GM21447 (cell line): Measurements from ENCODE around the gene ANO5.
"Not testable (repeated sequence)": the region's sequence is repeated elsewhere in the genome, so short reads cannot be mapped to it uniquely, and the experiment has no call there.

Experiments
- ATAC-seq: cut with Tn5 transposase; IDR thresholded peaks from one replicate; pipeline ENCODE4 v1.9.1; 2021; ENCODE audit not compliant: unreplicated experiment

Gene ANO5

DNA sequence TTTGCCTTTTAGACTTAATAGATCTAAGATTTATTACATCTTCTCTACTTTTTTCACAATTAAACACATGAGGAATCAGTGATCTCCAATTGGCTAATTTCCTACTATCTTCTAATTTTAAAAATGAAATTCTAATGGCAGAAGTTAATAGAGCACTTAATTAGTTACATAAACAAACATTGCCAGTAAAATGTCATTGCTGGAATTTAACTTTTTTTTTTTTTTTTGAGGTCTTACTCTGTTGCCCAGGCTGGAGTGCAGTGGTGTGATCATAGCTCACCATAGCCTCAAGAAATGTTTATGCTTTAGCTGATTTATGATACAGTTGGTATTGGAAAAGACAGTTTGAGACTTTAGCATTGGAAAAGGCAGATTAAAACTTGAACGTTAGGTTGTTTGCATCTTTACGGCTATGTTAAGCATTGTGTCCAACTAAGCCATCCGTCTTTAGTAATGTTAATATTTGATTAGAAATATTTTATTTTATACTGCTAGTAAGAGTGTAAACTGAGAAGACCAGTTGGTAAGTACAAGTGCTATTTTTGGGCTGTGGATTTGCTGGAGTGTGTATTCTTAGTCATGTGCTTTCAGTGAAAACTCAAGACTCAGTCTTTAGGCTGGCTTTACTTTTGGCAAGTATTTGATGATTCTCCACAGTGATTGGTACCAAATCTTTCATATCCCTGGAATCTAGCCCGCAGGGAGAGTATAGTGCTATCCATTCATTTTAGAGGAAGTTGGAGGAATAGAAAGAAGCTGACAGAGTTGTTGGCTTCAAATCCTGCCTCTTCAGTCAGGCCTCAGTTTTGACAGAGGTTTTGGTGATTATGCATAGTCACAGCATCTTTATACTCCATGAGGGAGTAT is 4.5 kb downstream of the ANO5 start:
- no peak for ATAC-seq

DNA sequence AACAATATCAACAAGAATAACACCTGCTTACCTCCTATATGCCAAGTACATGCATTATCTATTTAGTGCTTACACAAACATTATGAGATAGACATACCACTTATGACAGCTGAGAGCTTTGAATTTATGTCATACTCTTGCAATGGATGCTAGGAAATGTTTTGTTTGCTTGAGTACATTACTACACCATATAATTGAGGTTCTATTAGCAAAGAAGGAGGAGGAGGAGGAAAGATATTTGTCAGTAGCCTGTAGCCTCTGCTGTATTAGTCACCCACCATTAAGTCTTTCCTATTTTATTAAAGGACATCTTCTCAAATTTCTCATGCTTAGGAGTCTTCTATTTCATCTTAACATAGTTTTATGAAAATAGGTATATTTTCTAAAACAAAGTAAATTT is 6.4 kb downstream of the ANO5 start:
- ATAC-seq: no peak

DNA sequence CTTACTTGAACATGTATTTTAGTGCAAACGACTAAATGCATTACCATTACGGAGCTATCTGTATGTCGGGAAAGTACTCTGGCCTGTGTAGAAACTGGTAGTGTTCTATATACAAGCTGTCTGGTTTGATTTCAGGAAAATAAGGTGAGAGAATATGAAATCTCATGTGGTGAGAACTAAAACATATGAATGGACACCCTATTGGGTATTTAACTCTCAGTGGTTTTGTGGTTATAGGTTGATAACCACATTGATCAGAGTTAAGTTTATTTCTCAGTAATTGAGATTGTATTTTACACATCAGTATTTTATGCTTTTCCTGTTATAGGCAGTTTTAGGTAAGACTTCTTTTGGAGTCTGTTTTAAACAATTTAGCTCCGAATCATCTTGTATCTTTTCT is 10.4 kb downstream of the ANO5 start:
- no peak for ATAC-seq

DNA sequence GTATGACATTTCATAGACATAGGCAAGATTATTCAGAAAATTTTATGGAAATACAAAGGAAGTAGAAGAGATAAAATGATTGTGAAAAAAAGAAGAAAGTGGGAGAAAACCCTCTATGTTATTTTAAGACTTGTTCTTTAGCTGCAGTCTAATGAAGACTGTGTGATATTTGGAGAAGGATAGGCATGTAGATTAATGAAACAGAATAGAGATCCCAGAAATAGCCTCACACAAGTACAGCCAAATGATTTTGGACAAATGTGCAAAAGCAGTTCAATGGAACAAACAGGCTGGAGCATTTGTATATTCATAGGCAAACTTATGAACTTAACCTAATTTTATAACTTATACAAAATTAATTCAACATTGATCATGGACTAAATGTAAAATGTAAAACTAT is 14.3 kb downstream of the ANO5 start:
- ATAC-seq: no peak

DNA sequence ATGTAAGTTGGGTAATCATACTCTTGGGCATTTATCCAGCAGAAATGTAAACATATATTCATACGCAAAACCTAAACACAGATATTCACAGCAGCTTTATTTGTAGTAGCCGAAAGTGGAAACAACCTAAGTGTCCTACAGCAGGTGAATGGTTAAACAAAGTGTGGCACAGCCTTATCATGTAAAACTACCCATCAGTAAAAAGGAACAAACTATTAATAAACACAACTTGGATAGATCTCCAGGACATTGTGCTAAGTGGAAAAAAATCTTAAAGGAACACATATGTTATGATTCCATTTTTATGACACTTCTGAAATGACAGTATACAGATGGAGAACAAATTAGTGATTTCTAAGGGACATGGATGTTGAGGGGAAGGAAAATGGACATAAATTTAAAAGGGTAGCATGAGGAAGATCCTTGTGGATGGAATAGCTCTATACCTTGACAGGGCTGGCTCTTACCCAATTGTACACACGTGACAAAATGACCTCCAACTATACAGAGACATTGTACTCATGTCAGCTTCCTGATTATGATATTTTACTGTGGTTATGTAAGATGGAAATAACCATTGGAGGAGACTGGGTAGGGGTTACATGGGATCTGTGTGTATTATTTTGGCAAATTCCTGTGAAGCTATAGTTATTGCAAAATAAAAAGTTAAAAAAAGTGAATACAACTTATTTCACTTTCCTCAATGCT is 15.4 kb downstream of the ANO5 start:
- no peak for ATAC-seq

DNA sequence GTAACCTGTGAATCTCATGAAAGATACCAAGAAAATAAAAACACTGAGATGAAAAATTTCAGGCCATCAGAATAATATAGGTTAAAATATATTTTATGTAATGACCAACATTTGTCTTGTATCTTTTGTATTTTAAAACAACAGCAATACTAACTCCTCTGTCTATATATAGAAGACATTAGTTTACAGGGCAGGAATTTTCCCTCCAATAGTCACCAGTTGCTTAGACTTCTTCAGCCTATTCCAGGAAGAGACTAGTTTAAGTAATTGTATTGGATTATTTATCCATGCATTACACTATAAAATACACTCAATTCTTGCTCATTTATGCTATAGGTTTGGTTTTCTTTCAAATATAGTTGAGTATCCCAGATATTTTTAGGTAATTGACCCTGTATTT is 24.1 kb downstream of the ANO5 start:
- no peak for ATAC-seq

DNA sequence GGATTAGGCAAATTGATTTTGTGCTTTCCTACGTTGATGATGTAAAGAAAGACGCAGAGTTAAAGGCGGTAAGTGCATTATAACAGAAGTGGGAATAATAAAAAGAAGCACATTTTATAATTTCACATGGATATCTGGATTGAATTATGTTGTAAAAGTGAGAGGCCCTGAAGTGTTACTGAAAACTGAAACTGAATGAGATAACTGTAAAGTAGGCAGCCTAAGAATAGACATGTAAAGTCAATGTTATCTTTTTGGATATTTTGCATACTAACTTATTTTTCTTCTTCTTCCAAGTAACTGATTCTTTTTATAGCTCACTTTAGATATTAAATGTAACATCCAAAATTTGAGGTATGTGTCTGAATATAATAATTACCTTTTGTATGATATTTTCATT is 28.3 kb downstream of the ANO5 start:
- no peak for ATAC-seq

DNA sequence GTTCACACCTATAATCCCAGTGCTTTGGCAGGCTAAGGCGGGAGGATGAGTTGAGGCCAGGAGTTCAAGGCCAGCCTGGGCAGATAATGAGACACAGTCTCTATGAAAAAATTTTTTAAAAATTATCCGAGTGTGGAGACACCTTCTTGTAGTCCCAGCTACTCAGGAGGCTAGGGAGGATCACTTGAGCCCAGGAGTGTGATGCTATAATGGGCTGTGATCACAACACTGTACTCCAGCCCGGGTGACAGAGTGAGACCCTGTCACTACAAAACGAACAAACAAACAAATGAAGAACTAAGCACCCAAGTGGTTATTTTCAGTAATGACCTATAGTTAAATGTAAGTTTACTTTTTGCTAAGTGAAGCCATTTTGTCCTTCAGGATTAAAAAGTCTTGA is 32.3 kb downstream of the ANO5 start:
- no peak for ATAC-seq

DNA sequence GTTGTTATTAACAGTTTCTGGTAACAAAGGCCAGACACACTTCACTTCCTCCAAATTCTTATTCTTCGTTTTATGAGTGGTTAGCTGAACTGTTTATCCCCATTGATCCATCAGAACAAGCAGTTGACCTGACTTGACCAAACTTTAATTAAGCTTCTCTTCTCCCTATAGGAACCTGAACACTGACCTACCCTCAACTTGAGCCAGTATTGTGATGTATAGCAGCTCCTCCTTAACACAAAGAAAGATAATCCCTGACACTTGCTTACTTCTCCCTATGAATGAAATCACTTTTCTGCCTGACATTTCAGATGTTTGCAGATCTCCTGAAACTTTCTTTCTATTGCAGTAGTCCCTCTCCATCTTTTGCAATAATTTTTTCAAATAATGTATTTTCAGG is 41.9 kb downstream of the ANO5 start:
- ATAC-seq: no peak

DNA sequence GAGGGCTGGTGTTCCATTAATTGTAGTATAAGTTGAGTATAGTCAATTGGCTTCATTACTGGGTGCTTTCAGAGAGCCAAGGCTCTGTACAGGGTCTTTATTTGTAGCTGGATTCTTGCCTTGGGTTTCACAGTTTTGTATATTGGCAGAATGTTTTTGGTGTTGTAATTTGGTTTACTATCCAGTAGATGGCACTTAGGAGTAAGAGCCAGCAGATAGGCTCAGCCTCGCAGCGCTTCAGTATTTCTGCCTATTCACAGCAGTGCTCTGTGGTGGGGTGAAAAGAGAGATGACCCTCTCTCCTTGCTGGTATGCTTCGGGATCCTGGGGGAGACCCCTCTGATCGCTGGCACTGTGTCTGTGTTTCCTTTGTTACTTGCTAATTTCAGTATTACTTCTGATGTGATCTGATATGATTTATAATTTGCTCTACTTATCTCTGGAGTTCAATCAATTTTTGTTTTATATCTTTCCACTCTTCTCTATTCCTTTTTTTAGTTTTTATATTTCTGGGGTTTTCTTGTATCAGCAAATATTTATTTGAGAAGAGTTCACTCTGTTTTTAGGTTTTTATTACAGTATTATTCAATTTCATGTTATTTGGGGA is 52.2 kb downstream of the ANO5 start:
- peak; percentile 93 for ATAC-seq

DNA sequence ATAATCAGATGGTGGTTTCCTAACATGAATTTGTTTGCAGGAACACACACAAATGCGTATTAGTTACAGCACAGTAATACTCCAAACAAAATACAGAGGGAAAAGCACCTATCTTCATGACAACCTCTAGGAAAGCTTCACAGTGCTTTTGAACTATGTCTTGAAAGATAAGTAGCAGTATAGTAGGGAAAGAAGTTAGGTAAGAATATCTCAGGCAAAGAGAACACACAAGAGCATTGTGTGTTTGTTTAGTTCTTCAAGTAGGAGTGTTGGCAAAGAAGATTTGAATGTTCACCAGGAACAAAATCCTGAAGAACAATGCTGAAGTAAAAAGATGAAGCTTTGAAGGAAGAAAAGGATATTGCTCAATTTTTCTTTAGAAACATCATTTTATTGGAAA is 54.1 kb downstream of the ANO5 start:
- ATAC-seq: no peak

DNA sequence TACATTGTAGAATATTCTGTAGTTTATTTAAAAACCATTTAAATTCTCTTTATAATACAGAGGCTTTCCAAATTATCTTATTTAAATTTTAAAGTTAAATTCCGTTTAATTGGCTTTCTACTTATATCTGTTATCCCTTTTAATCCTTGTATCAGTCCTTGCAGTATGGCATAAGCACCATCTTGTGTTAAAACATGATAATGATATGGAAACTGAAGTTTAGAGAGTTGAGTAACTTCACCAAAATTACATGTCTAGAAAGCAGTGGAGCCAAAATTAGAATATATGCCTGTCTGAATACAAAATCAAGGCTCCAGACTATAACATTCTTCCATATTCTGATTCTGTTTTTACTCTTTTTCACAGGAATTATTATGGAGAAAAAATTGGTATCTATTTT is 57.0 kb downstream of the ANO5 start:
- ATAC-seq: no peak

DNA sequence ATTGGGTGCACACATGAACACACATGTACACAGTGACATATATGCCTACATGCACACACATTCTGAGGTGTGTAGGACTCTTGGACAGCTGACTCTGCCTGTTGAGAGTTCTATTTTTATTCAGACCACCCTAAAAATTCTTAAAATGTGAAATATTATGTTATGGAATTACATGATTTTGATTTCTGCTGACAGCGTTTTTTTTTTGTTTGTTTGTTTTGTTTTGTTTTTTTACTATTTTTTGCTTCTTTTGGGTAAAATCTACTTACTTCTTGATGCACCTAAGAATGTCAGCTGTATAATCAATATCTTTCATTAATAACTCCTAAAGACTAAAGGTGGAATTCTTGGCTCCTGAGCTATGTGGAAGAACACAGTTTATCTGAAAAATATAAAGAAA is 64.0 kb downstream of the ANO5 start:
- ATAC-seq: no peak

DNA sequence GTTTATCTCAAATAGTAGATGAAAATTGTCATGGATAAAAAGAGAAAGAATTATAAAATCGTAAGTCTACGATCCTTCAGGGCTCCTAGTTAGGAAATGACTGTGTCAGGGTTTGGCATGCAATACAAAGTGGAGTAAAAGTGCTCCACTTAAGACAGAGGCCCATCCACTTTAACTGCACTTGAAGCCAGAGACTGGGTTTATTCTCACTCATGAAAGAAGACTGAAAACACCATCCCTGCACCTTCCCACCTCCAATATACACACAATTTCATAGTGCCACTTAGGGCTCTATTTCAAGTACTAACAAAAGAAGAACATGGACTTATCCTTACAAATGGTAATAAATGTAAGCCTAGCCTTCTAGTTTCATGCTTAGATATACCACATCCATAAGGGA is 70.7 kb downstream of the ANO5 start:
- no peak for ATAC-seq

DNA sequence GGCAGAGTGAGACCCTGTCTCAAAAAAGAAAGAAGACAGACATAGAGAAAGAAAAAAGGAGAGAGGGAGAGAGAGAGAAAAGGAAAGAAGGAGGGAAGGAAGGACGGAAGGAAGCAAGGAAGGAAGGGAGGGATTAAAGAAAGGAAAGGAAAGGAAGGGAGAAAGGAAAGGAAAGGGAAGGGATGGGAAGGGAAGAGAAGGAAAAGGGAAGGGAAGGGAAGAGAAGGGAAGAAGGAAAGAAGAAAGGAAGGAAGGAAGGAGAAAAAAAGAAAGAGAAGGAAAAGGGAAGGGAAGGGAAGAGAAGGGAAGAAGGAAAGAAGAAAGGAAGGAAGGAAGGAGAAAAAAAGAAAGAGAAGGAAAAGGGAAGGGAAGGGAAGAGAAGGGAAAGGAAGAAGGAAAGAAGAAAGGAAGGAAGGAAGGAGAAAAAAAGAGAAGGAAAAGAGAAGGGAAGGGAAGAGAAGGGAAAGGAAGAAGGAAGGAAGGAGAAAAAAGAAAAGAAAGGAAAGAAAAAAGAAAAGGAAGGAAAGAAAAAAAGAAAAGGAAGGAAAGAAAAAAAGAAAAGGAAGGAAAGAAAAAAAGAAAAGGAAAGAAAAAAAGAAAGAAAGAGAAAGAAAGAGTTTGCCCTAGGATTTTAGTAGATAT is 76.2 kb downstream of the ANO5 start:
- not testable (repeated sequence) for ATAC-seq

DNA sequence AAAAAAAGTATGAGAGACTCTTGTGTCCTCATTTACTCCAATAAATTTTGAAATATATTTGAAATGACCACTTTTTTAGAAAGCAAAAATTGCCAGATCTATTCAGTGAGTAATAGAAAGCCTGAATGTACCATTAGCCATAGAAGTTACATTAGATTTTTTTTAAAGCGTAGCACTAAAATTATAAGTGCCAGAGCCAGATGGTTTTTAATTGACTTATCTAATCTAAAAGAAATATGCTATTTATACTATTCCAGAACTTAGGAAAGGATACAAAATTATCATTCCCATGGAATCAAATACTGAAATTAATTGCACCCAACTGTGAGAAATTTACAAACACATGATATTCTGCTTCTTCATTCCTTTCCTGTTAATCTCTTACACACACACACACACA is 80.9 kb downstream of the ANO5 start:
- no peak for ATAC-seq

DNA sequence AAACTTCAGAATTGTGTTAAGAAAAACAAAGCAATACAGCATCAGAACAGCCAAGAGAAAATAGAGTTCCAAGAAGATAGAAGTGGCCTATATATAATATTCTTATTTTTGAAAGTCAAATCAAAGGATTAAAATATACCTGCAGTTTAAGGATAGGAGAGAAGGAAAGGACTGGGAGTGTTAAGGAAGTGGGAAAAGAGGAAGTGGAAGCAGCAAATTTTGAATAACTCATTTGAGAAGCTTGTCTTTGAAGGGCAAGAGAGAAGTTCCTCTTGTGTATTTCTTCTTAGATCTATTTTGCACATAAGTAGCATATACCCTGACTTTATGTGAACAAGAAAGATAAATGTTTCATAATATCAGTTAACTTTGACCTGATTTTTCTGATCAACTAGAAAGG is 82.7 kb downstream of the ANO5 start:
- ATAC-seq: no peak

DNA sequence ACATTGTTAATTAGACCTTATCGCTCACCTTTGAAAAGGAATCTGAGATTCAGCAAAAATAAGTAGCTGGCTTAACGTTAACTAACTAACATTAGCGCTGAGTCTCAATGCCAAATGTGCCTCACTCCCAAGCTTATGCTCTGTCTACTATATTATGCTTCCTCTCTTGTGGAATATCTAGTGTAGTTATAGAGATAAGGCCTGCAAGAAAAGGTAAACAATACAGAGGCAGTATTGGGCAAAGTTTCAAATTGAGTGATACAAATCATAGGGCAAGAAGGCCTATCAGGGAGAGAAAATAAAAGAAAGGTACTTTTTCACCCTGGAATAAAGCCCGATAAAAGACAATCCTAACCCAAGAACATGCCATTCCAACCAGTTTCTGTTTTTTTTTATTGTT is 83.7 kb downstream of the ANO5 start:
- no peak for ATAC-seq

DNA sequence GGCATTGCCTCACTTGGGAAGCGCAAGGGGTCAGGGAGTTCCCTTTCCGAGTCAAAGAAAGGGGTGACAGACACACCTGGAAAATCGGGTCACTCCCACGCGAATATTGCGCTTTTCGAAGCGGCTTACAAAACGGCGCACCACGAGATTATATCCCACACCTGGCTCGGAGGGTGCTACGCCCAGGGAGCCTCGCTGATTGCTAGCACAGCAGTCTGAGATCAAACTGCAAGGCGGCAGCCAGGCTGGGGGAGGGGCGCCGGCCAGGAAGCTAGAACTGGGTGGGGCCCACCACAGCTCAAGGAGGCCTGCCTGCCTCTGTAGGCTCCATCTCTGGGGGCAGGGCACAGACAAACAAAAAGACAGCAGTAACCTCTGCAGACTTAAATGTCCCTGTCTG is 92.1 kb downstream of the ANO5 start:
- ATAC-seq: not testable (repeated sequence)

DNA sequence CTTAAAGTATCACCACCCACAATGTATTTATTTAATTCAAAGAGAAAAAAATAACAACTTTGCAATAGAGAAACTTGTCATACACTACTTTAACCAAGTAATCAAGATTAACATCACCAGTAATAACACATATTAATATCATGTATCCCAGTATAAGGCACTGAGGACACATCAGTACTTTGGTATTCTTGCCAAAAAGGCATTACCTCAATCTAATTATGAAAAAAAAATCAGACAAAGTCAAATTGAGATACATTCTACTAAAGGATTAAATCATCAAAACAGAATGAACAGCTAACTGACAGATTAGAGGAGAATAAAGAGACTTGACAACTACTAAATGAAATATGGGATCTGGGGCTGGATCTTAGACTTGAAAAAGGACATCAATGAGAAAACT is 109.5 kb downstream of the ANO5 start:
- ATAC-seq: no peak

DNA sequence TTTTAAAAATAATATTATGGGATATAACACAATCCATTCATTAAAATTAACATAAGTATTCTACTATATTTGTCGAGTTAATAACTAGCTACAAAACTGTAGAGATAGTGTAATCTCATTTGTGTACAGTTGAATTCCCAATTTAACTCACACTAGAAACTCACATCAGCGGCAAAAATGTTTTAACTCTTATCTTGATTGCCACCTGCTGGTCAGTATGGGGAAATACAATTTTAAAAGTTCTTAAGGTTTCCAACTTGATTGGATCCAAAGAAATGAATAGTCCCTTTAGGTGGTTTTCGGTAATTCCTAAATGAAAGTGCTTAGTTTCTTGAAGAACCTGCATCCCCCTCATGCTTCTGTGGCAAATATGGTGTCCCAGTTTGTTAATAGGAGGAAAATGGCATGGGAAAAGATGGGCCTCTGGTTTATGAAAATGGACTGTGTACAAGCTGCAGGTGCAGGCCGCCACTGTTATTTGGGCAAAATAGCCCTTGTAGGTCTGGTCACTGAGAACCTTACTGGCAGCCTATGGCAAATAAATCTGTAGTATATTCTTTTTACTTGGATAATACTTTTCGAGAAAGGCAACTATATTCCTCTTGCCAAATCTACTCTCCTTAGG is 111.6 kb downstream of the ANO5 start:
- no peak for ATAC-seq
